BLaER1 treated with 17β-estradiol and CSF1 and Interleukin-3, amounts not matched to agents 10 nM and 100 nM (cell line): Measurements from ENCODE around the gene PLAU.

Source experiments
- H3K27ac ChIP-seq, 11 experiments: shearing (Covaris generic); formaldehyde crosslinking; 2 replicates each; pipeline ENCODE4 v1.8.1; 2022
- H3K27me3 ChIP-seq, 11 experiments: shearing (Covaris generic); formaldehyde crosslinking; 2 replicates each; pipeline ENCODE4 v1.8.1; 2022
- H3K36me3 ChIP-seq, 11 experiments: shearing (Covaris generic); formaldehyde crosslinking; 2 replicates each; pipeline ENCODE4 v1.8.1; 2022
- H3K4me1 ChIP-seq, 10 experiments: shearing (Covaris generic); formaldehyde crosslinking; 2 replicates each; pipeline ENCODE4 v1.8.1; 2022
- H3K4me2 ChIP-seq, 11 experiments: shearing (Covaris generic); formaldehyde crosslinking; 2 replicates each; pipeline ENCODE4 v1.8.1; 2022
- H3K4me3 ChIP-seq, 10 experiments: shearing (Covaris generic); formaldehyde crosslinking; 2 replicates each; pipeline ENCODE4 v1.8.1; 2022
- H3K9ac ChIP-seq, 11 experiments: shearing (Covaris generic); formaldehyde crosslinking; 2 replicates each; pipeline ENCODE4 v1.8.1; 2022
- H3K9me3 ChIP-seq, 11 experiments: shearing (Covaris generic); formaldehyde crosslinking; replicated peaks in 1 of 11; 2 replicates each; pipeline ENCODE4 v1.8.1; 2022
- H4K20me1 ChIP-seq, 11 experiments: shearing (Covaris generic); formaldehyde crosslinking; 2 replicates each; pipeline ENCODE4 v1.8.1; 2022
- Cebpa-rat ChIP-seq, 11 experiments: shearing (Covaris generic); IDR thresholded peaks; 2 replicates each; pipeline ENCODE4 v1.8.1; 2022

The PLAU gene

DNA sequence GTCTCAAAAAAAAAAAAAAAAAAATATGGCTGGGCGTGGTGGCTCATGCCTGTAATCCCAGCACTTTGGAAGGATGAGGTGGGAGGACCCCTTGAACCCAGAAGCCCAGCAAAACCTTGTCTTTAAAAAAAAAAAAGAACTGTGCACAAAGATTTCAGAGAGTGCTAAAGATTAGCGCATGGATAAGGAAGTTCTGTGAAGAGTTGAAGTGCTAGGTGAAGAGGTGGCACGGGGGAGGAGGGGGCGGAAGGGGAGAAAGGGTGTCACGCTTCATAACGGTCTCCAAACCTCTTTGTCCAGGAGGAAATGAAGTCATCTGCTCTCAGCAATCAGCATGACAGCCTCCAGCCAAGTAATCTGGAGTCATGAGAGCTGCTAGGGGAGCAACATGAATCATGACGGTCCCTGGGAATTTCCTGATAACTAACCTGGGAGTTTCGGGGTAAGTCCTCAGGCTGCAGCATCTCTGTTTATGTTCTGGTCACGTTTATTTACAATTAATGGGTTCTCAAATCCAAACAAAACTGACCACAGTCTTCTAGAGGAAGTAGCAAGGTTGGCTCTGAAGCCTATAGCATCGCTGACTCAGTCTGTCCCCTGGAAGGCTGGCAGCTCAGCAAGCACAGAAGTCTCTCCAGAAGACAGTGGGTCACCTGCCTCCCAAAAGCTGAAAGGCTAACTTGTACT is 1.9 kb upstream of the PLAU start:
- TF ChIP-seq Cebpa-rat (IDR thresholded peaks at IDR 0.05) = no peak
- no peaks in the 10 kb centered on the region for H3K9me3 ChIP-seq
- H3K27me3 ChIP-seq = no peaks in the 10 kb centered on the region
- peaks cover 65 to 92% (median 83%) of the 10 kb centered on the region in 10 experiments for H3K4me1 ChIP-seq
- H3K27ac ChIP-seq = peak overlapping the region; percentile 81 to 99 (median 92)
- H3K4me2 ChIP-seq = peak overlapping the region; percentile 89 to 99 (median 95)
- H3K9ac ChIP-seq = peak overlapping the region; percentile 77 to 96 (median 89); a peak in 21 of 22 replicates
- H3K36me3 ChIP-seq = peaks cover 12 to 17% (median 14%) of the 10 kb centered on the region in 11 experiments
- peaks cover 0 to 16% (median 12%) of the 10 kb centered on the region in 11 experiments; a peak in 11 of 22 replicates for H4K20me1 ChIP-seq
- H3K4me3 ChIP-seq = peak overlapping the region; percentile 15 to 90 (median 80); a peak in 18 of 20 replicates

DNA sequence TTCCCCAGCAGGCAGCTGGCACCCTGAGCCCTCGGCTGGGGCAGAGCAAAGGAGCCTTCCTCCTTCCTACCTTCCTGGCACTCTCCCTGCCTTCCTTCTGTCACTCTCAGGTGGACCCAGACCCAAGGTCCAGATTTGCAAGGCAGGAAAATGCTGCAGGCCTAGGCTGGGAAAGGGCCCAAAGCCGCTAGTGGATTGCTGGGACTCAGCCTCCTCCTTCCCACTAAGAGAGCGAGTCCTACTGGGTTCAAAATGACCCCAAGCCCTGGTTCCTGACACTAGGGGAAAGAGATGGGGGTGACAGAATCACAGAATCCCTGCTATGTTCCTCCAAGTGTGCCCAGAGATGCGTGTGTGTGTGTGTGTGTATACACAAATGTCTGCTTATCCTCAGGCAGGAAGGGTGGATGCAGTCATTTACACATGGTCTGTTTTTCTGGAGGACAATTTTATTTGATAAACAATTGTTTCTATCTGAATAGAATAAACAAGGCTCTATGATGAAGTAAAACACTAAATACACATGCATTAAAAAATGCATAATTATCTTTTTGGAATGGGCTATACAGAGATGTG is 1.3 kb upstream of the PLAU start:
- Histone ChIP-seq H3K4me1 (peaks cover 65 to 95% (median 89%) of the 10 kb centered on the region in 10 experiments), H3K27me3 (no peaks in the 10 kb centered on the region), H3K4me2 (peak overlapping the region; percentile 89 to 99 (median 95)), H3K9ac (peak overlapping the region; percentile 77 to 96 (median 89); a peak in 21 of 22 replicates), H3K4me3 (peak overlapping the region; percentile 15 to 90 (median 80); a peak in 18 of 20 replicates), H3K27ac (peak overlapping the region; percentile 81 to 99 (median 92); a peak in 21 of 22 replicates), H3K9me3 (no peaks in the 10 kb centered on the region), H3K36me3 (peaks cover 18 to 24% (median 21%) of the 10 kb centered on the region in 11 experiments), H4K20me1 (peaks cover 0 to 23% (median 18%) of the 10 kb centered on the region in 11 experiments; a peak in 11 of 22 replicates)
- no peak for TF ChIP-seq Cebpa-rat (IDR thresholded peaks at IDR 0.05)

DNA sequence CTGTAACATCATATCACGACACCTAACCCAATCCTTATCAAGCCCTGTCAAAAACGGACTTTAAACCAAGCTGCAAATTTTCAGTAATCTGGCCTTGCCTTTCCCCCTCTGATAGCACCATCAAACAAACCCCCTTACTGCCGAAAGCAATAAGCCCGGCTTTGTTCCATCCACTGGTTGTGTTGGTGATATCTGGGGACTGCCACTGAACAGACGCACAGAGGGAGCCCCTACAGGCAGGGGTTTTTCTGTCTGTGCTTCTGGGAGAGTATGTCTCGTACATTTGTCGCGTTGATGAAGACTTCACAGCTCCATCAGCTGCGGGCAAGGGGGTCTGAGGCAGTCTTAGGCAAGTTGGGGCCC is 550 bp upstream of the PLAU start:
- Histone ChIP-seq H3K9ac (peak overlapping the region; percentile 81 to 96 (median 89); a peak in 21 of 22 replicates), H3K4me3 (peak overlapping the region; percentile 73 to 90 (median 84)), H4K20me1 (peaks cover 0 to 28% (median 19%) of the 10 kb centered on the region in 11 experiments; a peak in 11 of 22 replicates), H3K4me1 (peaks cover 65 to 95% (median 92%) of the 10 kb centered on the region in 10 experiments), H3K27ac (peak overlapping the region in 10 of 11 experiments; percentile 68 to 99 (median 92); a peak in 19 of 22 replicates), H3K4me2 (peak overlapping the region; percentile 89 to 99 (median 95)), H3K36me3 (peaks cover 26 to 31% (median 28%) of the 10 kb centered on the region in 11 experiments), H3K9me3 (no peaks in the 10 kb centered on the region), H3K27me3 (no peaks in the 10 kb centered on the region)
- TF ChIP-seq Cebpa-rat (IDR thresholded peaks at IDR 0.05) = no peak

DNA sequence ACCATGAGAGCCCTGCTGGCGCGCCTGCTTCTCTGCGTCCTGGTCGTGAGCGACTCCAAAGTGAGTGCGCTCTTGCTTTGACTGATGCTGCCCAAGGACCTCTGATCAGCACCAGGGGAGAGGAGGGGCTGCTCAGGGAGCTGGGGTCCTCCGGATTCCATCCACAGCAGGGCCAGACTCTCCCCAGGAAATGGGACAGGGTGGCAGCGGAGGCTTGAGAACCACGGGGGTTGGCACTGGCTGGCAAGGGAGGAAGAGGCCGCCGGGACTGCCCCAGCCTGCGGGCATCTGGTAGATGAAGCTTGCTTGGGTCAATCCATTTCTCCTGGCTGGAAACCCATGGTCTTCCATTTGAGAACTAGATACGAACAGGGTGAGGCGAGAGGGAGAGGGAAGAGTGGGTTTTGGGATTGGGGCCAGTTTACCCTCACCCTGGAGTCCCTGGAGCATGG is 647 bp downstream of the PLAU start:
- peaks cover 0 to 40% (median 19%) of the 10 kb centered on the region in 11 experiments; a peak in 11 of 22 replicates for H4K20me1 ChIP-seq
- peak overlapping the region; percentile 81 to 96 (median 89) for H3K9ac ChIP-seq
- peaks cover 72 to 95% (median 92%) of the 10 kb centered on the region in 10 experiments for H3K4me1 ChIP-seq
- peak overlapping the region; percentile 68 to 99 (median 91); a peak in 21 of 22 replicates for H3K27ac ChIP-seq
- H3K36me3 ChIP-seq = peaks cover 38 to 43% (median 40%) of the 10 kb centered on the region in 11 experiments
- peak overlapping the region; percentile 89 to 99 (median 95) for H3K4me2 ChIP-seq
- no peaks in the 10 kb centered on the region for H3K27me3 ChIP-seq
- peak overlapping the region; percentile 73 to 90 (median 84) for H3K4me3 ChIP-seq
- no peaks in the 10 kb centered on the region; a peak in 1 of 22 replicates for H3K9me3 ChIP-seq
- TF ChIP-seq Cebpa-rat (IDR thresholded peaks at IDR 0.05) = no peak

DNA sequence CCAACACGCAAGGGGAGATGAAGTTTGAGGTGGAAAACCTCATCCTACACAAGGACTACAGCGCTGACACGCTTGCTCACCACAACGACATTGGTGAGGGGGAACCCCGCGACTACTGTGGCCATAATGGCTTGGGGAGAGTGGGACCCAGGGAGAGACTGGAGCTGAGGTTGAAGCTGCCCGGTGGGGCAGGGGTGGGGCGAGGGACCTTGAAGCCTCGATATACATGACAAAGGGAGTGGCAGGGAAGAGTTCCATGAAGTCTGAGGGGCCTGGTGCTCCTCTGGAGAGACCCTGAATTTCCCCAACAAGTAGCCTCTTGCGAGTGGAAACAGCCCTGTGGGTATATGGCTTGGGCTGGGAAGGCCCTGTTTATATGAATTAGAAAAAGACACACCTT is 3.1 kb downstream of the PLAU start:
- Histone ChIP-seq H3K9ac (peak overlapping the region in 3 of 11 experiments; percentile 32 to 88 (median 33); a peak in 4 of 22 replicates), H3K27me3 (no peaks in the 10 kb centered on the region), H4K20me1 (peaks cover 0 to 41% (median 19%) of the 10 kb centered on the region in 11 experiments; a peak in 11 of 22 replicates), H3K4me2 (peak overlapping the region in 7 of 11 experiments; percentile 29 to 99 (median 93); a peak in 14 of 22 replicates), H3K27ac (peak overlapping the region in 1 of 11 experiments; percentile 16; a peak in 1 of 22 replicates), H3K4me3 (peak overlapping the region in 2 of 10 experiments; percentile 6 to 76; a peak in 1 of 20 replicates), H3K9me3 (peaks cover 7 to 21% (median 14%) of the 10 kb centered on the region in 11 experiments; a peak in 20 of 22 replicates), H3K4me1 (peaks cover 57 to 84% (median 80%) of the 10 kb centered on the region in 10 experiments), H3K36me3 (peaks cover 46 to 60% (median 52%) of the 10 kb centered on the region in 11 experiments)
- no peak for TF ChIP-seq Cebpa-rat (IDR thresholded peaks at IDR 0.05)

DNA sequence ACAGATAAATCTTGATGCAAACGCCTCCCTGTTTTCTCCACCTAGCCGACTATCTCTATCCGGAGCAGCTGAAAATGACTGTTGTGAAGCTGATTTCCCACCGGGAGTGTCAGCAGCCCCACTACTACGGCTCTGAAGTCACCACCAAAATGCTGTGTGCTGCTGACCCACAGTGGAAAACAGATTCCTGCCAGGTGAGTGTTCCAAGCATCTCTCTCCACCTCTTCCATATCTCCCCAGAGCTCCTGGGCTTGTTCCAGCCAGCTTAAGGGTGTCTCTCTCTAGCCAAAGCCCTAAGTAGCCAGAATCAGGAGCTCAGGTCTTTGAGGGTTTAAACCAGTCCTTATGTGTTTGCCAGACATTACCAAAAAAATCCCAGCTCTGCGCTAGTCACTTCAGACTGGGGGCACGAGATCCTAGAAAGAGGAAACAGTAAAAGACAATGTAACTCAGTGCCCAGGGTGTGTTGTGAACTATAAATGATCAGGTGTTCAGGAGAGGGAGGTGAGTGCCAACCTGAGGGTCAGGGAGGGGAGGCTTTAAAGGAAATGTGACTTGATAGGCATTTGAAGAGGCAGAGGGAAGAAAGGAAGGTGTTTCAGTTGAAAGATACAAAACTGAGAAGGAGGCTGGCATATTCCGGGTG is 4.4 kb downstream of the PLAU start:
- Histone ChIP-seq H3K9ac (peak overlapping the region in 7 of 11 experiments; percentile 1 to 88 (median 27); a peak in 7 of 22 replicates), H4K20me1 (peaks cover 0 to 41% (median 19%) of the 10 kb centered on the region in 11 experiments; a peak in 11 of 22 replicates), H3K27me3 (no peaks in the 10 kb centered on the region), H3K9me3 (peaks cover 13 to 28% (median 20%) of the 10 kb centered on the region in 11 experiments; a peak in 20 of 22 replicates), H3K4me3 (peak overlapping the region in 1 of 10 experiments; percentile 11; a peak in 1 of 20 replicates), H3K4me1 (peaks cover 57 to 84% (median 79%) of the 10 kb centered on the region in 10 experiments), H3K4me2 (peak overlapping the region; percentile 61 to 99 (median 89); a peak in 19 of 22 replicates), H3K36me3 (peaks cover 46 to 62% (median 52%) of the 10 kb centered on the region in 11 experiments), H3K27ac (peak overlapping the region in 4 of 11 experiments; percentile 0 to 67 (median 40); a peak in 5 of 22 replicates)
- no peak for TF ChIP-seq Cebpa-rat (IDR thresholded peaks at IDR 0.05)

DNA sequence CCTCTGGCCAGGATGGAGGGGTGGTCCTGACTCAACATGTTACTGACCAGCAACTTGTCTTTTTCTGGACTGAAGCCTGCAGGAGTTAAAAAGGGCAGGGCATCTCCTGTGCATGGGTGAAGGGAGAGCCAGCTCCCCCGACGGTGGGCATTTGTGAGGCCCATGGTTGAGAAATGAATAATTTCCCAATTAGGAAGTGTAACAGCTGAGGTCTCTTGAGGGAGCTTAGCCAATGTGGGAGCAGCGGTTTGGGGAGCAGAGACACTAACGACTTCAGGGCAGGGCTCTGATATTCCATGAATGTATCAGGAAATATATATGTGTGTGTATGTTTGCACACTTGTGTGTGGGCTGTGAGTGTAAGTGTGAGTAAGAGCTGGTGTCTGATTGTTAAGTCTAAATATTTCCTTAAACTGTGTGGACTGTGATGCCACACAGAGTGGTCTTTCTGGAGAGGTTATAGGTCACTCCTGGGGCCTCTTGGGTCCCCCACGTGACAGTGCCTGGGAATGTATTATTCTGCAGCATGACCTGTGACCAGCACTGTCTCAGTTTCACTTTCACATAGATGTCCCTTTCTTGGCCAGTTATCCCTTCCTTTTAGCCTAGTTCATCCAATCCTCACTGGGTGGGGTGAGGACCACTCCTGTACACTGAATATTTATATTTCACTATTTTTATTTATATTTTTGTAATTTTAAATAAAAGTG is 6.0 kb downstream of the PLAU start:
- peaks cover 46 to 62% (median 52%) of the 10 kb centered on the region in 11 experiments for H3K36me3 ChIP-seq

More for the DNA sequence above, 6.0 kb downstream of the PLAU start:
- Histone ChIP-seq H3K4me1 (peaks cover 63 to 89% (median 86%) of the 10 kb centered on the region in 10 experiments), H3K27ac (peak overlapping the region in 8 of 11 experiments; percentile 9 to 67 (median 48); a peak in 15 of 22 replicates), H3K4me2 (peak overlapping the region; percentile 61 to 99 (median 89)), H3K4me3 (peak overlapping the region in 4 of 10 experiments; percentile 8 to 43 (median 20); a peak in 4 of 20 replicates), H3K9me3 (peaks cover 13 to 28% (median 20%) of the 10 kb centered on the region in 11 experiments; a peak in 20 of 22 replicates), H3K9ac (peak overlapping the region in 9 of 11 experiments; percentile 1 to 42 (median 30); a peak in 10 of 22 replicates), H4K20me1 (peaks cover 0 to 41% (median 19%) of the 10 kb centered on the region in 11 experiments; a peak in 11 of 22 replicates), H3K27me3 (no peaks in the 10 kb centered on the region)
- no peak for TF ChIP-seq Cebpa-rat (IDR thresholded peaks at IDR 0.05)
